ENCODE data around the gene CHTOP.

Gene CHTOP

DNA sequence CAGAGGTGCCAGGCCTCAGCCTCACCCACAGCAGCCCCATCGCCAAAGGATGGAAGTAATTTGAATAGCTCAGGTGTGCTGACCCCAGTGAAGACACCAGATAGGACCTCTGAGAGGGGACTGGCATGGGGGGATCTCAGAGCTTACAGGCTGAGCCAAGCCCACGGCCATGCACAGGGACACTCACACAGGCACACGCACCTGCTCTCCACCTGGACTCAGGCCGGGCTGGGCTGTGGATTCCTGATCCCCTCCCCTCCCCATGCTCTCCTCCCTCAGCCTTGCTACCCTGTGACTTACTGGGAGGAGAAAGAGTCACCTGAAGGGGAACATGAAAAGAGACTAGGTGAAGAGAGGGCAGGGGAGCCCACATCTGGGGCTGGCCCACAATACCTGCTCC lies 59.6 kb downstream of the CHTOP start:
- DNase-seq = no peak

Measured in CD4-positive, alpha-beta T cell treated with Interleukin-6 for 4 hours (primary cell).